GM12878 (cell line): ENCODE data around the gene TMEM229B. TPM values are rescaled to one million over a fixed set of nuclear protein-coding genes. Genes with fewer than 3 reads are reported as not detected.

ENCODE experiments used
- ATAC-seq: fragments of 200-7000 bp; cut with Tn5 transposase; 3 replicates; pipeline ENCODE4 v1.9.1; 2020; ENCODE audit warnings: mild to moderate bottlenecking, moderate library complexity
- BruUV-seq: library from RNA; stranded (reverse); fragments of 400-500 nt; replicated peaks from 2 replicates; lab custom pipeline; 2021; lab: Mats Ljungman, UMichigan
- CTCF ChIA-PET: fragments of 300-600 bp; sonication (Branson Sonifier 250); formaldehyde crosslinking; extraction: SDS; loops from one replicate; lab custom pipeline; 2021; ENCODE audit warnings: inconsistent platforms; lab: Yijun Ruan, JAX
- POLR2A ChIA-PET: fragments of 350-600 bp; formaldehyde crosslinking; extraction: SDS; loops from one replicate; lab custom pipeline; 2021; ENCODE audit warnings: inconsistent platforms; lab: Charles Lee
- RAD21 ChIA-PET: fragments of 300-600 bp; sonication (Branson Sonifier 250); formaldehyde crosslinking; loops from one replicate; lab custom pipeline; 2023; ENCODE audit warnings: antibody characterized with exemption; ENCODE audit not compliant: unreplicated experiment; lab: Charles Lee
- SMC1A ChIA-PET: fragments of 300-600 bp; sonication (Branson Sonifier 250); formaldehyde crosslinking; loops from one replicate; lab custom pipeline; 2023; ENCODE audit not compliant: unreplicated experiment, uncharacterized antibody; lab: Charles Lee
- DNase-seq: peaks from one replicate; pipeline ENCODE4 v3.0.0-alpha.2; 2011; ENCODE audit warnings: low read depth, low spot score
- FAIRE-seq: peaks from 3 replicates; lab custom pipeline; 2011; peaks lifted over from hg19 to GRCh38; lab: Jason Lieb, UNC
- H2AFZ ChIP-seq: 2 replicates; pipeline ENCODE4 v1.6.0; 2011; ENCODE audit warnings: low read depth, low read length, control low read depth; ENCODE audit not compliant: control insufficient read depth
- H3K27ac ChIP-seq: 2 replicates; pipeline ENCODE4 v1.5.1; 2011; ENCODE audit warnings: control low read depth; ENCODE audit not compliant: control insufficient read depth, insufficient read depth
- H3K27me3 ChIP-seq, 2 experiments: replicated peaks in 1 of 2; 2 replicates each; pipeline versions ENCODE4 v1.6.0 to v1.6.1; 2011; ENCODE audit warnings: low read length in 1 of 2; ENCODE audit not compliant: control insufficient read depth in 2 of 2, insufficient read depth in 2 of 2
- H3K36me3 ChIP-seq, 2 experiments: 2 replicates each; pipeline ENCODE4 v1.5.1; 2011; ENCODE audit warnings: low read length in 1 of 2; ENCODE audit not compliant: control insufficient read depth in 2 of 2, insufficient read depth in 2 of 2
- H3K4me1 ChIP-seq: 2 replicates; pipeline ENCODE4 v1.6.1; 2011; ENCODE audit warnings: mild to moderate bottlenecking, low read length, moderate library complexity, mixed read lengths; ENCODE audit not compliant: control insufficient read depth, insufficient read depth
- H3K4me2 ChIP-seq: 2 replicates; pipeline ENCODE4 v1.6.0; 2011; ENCODE audit warnings: control low read depth; ENCODE audit not compliant: control insufficient read depth, insufficient read depth
- H3K4me3 ChIP-seq: fragments of 200-600 bp; sonication (generic); 2 replicates; pipeline ENCODE4 v1.5.1; 2016
- H3K79me2 ChIP-seq: 2 replicates; pipeline ENCODE4 v1.6.0; 2011; ENCODE audit warnings: low read length; ENCODE audit not compliant: control insufficient read depth, insufficient read depth
- H3K9ac ChIP-seq: 2 replicates; pipeline ENCODE4 v1.8.0; 2011; ENCODE audit warnings: low read length, control low read depth, mixed read lengths; ENCODE audit not compliant: control insufficient read depth, insufficient read depth
- H3K9me3 ChIP-seq: replicated peaks from 3 replicates; pipeline ENCODE4 v1.5.1; 2011; ENCODE audit warnings: mild to moderate bottlenecking, low read length; ENCODE audit not compliant: control insufficient read depth, insufficient read depth
- H4K20me1 ChIP-seq: 2 replicates; pipeline ENCODE4 v1.6.0; 2011; ENCODE audit not compliant: control insufficient read depth, insufficient read depth
- ASH2L ChIP-seq: fragments of 300-600, 200-600 bp; sonication (generic); IDR thresholded peaks from 2 replicates; pipeline ENCODE4 v1.6.1; 2017; ENCODE audit warnings: low read depth, mild to moderate bottlenecking, borderline replicate concordance
- BCL11A ChIP-seq: IDR thresholded peaks from 2 replicates; pipeline ENCODE4 v1.6.1; 2011; ENCODE audit warnings: low read depth, low read length
- BMI1 ChIP-seq: fragments of 450-650 bp; IDR thresholded peaks from 2 replicates; pipeline ENCODE4 v1.6.1; 2016; ENCODE audit warnings: mild to moderate bottlenecking, moderate library complexity, borderline replicate concordance
- ESRRA ChIP-seq: IDR thresholded peaks from 2 replicates; pipeline ENCODE4 v1.6.1; 2012; ENCODE audit warnings: mild to moderate bottlenecking, low read length, improper control_type of control experiment
- GABPA ChIP-seq: IDR thresholded peaks from 2 replicates; pipeline ENCODE4 v1.6.1; 2014; ENCODE audit warnings: antibody characterized with exemption, low read depth, mild to moderate bottlenecking, inconsistent platforms
- KDM1A ChIP-seq: fragments of 200-600 bp; sonication (generic); IDR thresholded peaks from 2 replicates; pipeline ENCODE4 v1.6.1; 2016; ENCODE audit warnings: borderline replicate concordance
- ZZZ3 ChIP-seq: IDR thresholded peaks from 2 replicates; pipeline ENCODE4 v1.6.1; 2011; ENCODE audit warnings: low read depth; ENCODE audit not compliant: control insufficient read depth, insufficient read length
- WGBS: methylation state at CpG from one replicate; pipeline ENCODE4 v1.1.6; 2016; ENCODE audit warnings: low lambda C conversion rate; ENCODE audit not compliant: insufficient replicate concordance, insufficient coverage; ENCODE audit errors: missing lambda C conversion rate; 5-methylcytosine and 5-hydroxymethylcytosine counted together
- in situ Hi-C: fragments of 300-500 bp; cut with MboI; formaldehyde crosslinking; loops from 9 replicates; pipeline ENCODE4 v1.14.3; 2018; ENCODE audit warnings: mixed read lengths
- intact Hi-C: fragments of 100-400 bp; cut with micrococcal nuclease; formaldehyde crosslinking; loops from one replicate; pipeline ENCODE4 v1.14.2; 2022; ENCODE audit not compliant: unreplicated experiment
- polyA plus RNA-seq, 11 experiments: library from polyadenylated mRNA; depleted of rRNA in 4 of 11; unstranded in 6 of 11; stranded (reverse) in 5 of 11; fragments of >200 nt; fragmentation: Nextera tagmentation in 4 of 11; fragmentation: Illumina TruSeq in 1 of 11; extraction: Ambion mirVana in 4 of 11; extraction: Trizol in 1 of 11; gene quantifications; 1 replicate in 1 of 11; 2 replicates in 10 of 11; pipeline versions ENCODE4 v1.2.1 to v1.2.3, GENCODE V29; 2011 to 2016; ENCODE audit warnings: inconsistent platforms in 2 of 11, missing spikeins in 2 of 11, low read depth in 1 of 11
- total RNA-seq, 4 experiments: library from RNA; depleted of rRNA in 3 of 4; stranded (reverse); fragments of >200 nt in 3 of 4; fragmentation: Illumina TruSeq in 1 of 4; extraction: Trizol in 1 of 4; gene quantifications; 2 replicates each; pipeline versions ENCODE4 v1.2.1 to v1.2.3, GENCODE V29; 2013 to 2021
- TF ChIP-seq, protein P1 (sequence below): IDR thresholded peaks from 2 replicates; pipeline ENCODE4 v1.6.1; 2012; ENCODE audit warnings: low read depth, low read length, improper control_type of control experiment
- TF ChIP-seq, protein P2 (sequence below): fragments of 450-650 bp; conservative IDR thresholded peaks from 2 replicates; pipeline ENCODE4 v1.6.1; 2017; ENCODE audit warnings: mild to moderate bottlenecking, moderate library complexity
- TF ChIP-seq, protein P3 (sequence below): fragments of 450-650 bp; IDR thresholded peaks from 2 replicates; pipeline ENCODE4 v1.6.1; 2016; ENCODE audit warnings: mild to moderate bottlenecking, moderate library complexity, borderline replicate concordance
- TF ChIP-seq, protein P4 (sequence below): fragments of 150-350 bp; IDR thresholded peaks from 2 replicates; pipeline ENCODE4 v1.6.1; 2014; ENCODE audit warnings: mild to moderate bottlenecking, low read depth, low read length
- TF ChIP-seq, protein P5 (sequence below): fragments of 150-350 bp; IDR thresholded peaks from 2 replicates; pipeline ENCODE4 v1.6.1; 2016; ENCODE audit warnings: low read depth, low read length

Gene TMEM229B
- total and polyA plus RNA-seq, 10 of the 15 experiments (the other 5 are each of a cell fraction or from before 2014, with no cell fraction given) = 0.24 to 5.3 (median 1.7) TPM

DNA sequence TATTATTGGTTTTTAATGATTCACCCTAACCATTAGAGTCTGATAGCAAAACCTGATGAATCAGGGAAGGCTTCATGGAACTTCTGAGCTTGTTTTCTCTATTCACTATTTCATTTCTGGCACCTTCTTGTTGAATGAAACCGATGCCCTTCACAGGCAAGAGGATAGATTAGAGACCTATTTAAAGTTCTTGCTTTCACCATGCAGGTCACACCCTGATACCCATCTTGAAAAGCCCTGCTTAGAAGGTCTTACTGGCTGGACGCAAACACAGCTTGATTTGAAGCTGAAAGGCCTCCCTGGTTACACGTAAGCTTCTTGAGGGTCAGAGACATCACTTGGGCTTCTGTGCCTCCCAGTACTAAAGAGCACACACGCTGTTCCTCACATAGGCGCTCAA lies 29.2 kb downstream of the TMEM229B start:
- ChIA-PET CTCF (interaction anchor here (0.8 kb wide), 1 partner anchor 22 kb away, joined by 4 read pairs; no protein-coding TSS in a partner anchor), POLR2A (no interaction called here), SMC1A (interaction anchor here (1.4 kb wide), 1 partner anchor 112 kb away, joined by 3 read pairs; no protein-coding TSS in a partner anchor), RAD21 (interaction anchor here (1.6 kb wide), 1 partner anchor 67 kb away, joined by 3 read pairs; no protein-coding TSS in a partner anchor)
- Histone ChIP-seq H3K4me3 (no peak overlapping the region), H3K9ac (no peak overlapping the region), H3K36me3 (no peaks in the 10 kb centered on the region), H3K9me3 (no peaks in the 10 kb centered on the region), H3K27me3 (no peaks in the 10 kb centered on the region), H3K4me2 (no peak overlapping the region), H4K20me1 (no peaks in the 10 kb centered on the region), H3K27ac (no peak overlapping the region), H3K79me2 (no peaks in the 10 kb centered on the region), H2AFZ (no peak overlapping the region), H3K4me1 (no peaks in the 10 kb centered on the region)
- intact Hi-C loops (no loop called here), in situ Hi-C loops (no loop called here)
- 39% methylated on average over 5 of the region's 5 CpGs for WGBS
- BruUV-seq = no TSS peak
- DNase-seq (no peak), FAIRE-seq (no peak), ATAC-seq (no peak)
- TF ChIP-seq, protein P1, sequence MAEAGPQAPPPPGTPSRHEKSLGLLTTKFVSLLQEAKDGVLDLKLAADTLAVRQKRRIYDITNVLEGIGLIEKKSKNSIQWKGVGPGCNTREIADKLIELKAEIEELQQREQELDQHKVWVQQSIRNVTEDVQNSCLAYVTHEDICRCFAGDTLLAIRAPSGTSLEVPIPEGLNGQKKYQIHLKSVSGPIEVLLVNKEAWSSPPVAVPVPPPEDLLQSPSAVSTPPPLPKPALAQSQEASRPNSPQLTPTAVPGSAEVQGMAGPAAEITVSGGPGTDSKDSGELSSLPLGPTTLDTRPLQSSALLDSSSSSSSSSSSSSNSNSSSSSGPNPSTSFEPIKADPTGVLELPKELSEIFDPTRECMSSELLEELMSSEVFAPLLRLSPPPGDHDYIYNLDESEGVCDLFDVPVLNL = no peak
- TF ChIP-seq ZZZ3 = no peak
- TF ChIP-seq, protein P2, sequence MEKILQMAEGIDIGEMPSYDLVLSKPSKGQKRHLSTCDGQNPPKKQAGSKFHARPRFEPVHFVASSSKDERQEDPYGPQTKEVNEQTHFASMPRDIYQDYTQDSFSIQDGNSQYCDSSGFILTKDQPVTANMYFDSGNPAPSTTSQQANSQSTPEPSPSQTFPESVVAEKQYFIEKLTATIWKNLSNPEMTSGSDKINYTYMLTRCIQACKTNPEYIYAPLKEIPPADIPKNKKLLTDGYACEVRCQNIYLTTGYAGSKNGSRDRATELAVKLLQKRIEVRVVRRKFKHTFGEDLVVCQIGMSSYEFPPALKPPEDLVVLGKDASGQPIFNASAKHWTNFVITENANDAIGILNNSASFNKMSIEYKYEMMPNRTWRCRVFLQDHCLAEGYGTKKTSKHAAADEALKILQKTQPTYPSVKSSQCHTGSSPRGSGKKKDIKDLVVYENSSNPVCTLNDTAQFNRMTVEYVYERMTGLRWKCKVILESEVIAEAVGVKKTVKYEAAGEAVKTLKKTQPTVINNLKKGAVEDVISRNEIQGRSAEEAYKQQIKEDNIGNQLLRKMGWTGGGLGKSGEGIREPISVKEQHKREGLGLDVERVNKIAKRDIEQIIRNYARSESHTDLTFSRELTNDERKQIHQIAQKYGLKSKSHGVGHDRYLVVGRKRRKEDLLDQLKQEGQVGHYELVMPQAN = no peak
- TF ChIP-seq ESRRA = no peak
- no peak for TF ChIP-seq BMI1
- no peak for TF ChIP-seq ASH2L
- TF ChIP-seq, protein P3, sequence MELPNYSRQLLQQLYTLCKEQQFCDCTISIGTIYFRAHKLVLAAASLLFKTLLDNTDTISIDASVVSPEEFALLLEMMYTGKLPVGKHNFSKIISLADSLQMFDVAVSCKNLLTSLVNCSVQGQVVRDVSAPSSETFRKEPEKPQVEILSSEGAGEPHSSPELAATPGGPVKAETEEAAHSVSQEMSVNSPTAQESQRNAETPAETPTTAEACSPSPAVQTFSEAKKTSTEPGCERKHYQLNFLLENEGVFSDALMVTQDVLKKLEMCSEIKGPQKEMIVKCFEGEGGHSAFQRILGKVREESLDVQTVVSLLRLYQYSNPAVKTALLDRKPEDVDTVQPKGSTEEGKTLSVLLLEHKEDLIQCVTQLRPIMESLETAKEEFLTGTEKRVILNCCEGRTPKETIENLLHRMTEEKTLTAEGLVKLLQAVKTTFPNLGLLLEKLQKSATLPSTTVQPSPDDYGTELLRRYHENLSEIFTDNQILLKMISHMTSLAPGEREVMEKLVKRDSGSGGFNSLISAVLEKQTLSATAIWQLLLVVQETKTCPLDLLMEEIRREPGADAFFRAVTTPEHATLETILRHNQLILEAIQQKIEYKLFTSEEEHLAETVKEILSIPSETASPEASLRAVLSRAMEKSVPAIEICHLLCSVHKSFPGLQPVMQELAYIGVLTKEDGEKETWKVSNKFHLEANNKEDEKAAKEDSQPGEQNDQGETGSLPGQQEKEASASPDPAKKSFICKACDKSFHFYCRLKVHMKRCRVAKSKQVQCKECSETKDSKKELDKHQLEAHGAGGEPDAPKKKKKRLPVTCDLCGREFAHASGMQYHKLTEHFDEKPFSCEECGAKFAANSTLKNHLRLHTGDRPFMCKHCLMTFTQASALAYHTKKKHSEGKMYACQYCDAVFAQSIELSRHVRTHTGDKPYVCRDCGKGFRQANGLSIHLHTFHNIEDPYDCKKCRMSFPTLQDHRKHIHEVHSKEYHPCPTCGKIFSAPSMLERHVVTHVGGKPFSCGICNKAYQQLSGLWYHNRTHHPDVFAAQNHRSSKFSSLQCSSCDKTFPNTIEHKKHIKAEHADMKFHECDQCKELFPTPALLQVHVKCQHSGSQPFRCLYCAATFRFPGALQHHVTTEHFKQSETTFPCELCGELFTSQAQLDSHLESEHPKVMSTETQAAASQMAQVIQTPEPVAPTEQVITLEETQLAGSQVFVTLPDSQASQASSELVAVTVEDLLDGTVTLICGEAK = no peak
- TF ChIP-seq GABPA = no peak
- TF ChIP-seq, protein P4, sequence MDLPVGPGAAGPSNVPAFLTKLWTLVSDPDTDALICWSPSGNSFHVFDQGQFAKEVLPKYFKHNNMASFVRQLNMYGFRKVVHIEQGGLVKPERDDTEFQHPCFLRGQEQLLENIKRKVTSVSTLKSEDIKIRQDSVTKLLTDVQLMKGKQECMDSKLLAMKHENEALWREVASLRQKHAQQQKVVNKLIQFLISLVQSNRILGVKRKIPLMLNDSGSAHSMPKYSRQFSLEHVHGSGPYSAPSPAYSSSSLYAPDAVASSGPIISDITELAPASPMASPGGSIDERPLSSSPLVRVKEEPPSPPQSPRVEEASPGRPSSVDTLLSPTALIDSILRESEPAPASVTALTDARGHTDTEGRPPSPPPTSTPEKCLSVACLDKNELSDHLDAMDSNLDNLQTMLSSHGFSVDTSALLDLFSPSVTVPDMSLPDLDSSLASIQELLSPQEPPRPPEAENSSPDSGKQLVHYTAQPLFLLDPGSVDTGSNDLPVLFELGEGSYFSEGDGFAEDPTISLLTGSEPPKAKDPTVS = no peak
- TF ChIP-seq, protein P5, sequence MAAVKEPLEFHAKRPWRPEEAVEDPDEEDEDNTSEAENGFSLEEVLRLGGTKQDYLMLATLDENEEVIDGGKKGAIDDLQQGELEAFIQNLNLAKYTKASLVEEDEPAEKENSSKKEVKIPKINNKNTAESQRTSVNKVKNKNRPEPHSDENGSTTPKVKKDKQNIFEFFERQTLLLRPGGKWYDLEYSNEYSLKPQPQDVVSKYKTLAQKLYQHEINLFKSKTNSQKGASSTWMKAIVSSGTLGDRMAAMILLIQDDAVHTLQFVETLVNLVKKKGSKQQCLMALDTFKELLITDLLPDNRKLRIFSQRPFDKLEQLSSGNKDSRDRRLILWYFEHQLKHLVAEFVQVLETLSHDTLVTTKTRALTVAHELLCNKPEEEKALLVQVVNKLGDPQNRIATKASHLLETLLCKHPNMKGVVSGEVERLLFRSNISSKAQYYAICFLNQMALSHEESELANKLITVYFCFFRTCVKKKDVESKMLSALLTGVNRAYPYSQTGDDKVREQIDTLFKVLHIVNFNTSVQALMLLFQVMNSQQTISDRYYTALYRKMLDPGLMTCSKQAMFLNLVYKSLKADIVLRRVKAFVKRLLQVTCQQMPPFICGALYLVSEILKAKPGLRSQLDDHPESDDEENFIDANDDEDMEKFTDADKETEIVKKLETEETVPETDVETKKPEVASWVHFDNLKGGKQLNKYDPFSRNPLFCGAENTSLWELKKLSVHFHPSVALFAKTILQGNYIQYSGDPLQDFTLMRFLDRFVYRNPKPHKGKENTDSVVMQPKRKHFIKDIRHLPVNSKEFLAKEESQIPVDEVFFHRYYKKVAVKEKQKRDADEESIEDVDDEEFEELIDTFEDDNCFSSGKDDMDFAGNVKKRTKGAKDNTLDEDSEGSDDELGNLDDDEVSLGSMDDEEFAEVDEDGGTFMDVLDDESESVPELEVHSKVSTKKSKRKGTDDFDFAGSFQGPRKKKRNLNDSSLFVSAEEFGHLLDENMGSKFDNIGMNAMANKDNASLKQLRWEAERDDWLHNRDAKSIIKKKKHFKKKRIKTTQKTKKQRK = no peak
- no peak for TF ChIP-seq KDM1A
- no peak for TF ChIP-seq BCL11A
